Esophagus squamous epithelium (tissue), 5 donors: ENCODE results near the gene GADD45B. TPM values are rescaled to one million over a fixed set of nuclear protein-coding genes. Genes with fewer than 3 reads are reported as not detected.
A peak's percentile ranks its signal among the peaks of the same experiment; 100 is the strongest.

ENCODE experiments used
- DNase-seq: peaks from one replicate; lab custom pipeline; 2025; lab: John Stamatoyannopoulos, UW
- H3K27ac ChIP-seq, 4 donors: fragments of 200-600 bp; sonication (generic); one replicate each; pipeline ENCODE4 v1.5.1; 2016 to 2019; ENCODE audit warnings: mild to moderate bottlenecking in 1 of 4
- H3K27me3 ChIP-seq, 4 donors: fragments of 200-600 bp; sonication (generic); 1 replicate in 3 of 4; 2 replicates in 1 of 4; pipeline versions ENCODE4 v1.5.1 to v1.6.0; 2017 to 2021; ENCODE audit warnings: antibody characterized with exemption in 1 of 4
- H3K36me3 ChIP-seq, 3 donors: fragments of 200-600 bp; sonication (generic); one replicate each; pipeline ENCODE4 v1.5.1; 2016 to 2019
- H3K4me1 ChIP-seq, 3 donors: fragments of 200-600 bp; sonication (generic); one replicate each; pipeline ENCODE4 v1.5.1; 2017 to 2019
- H3K4me3 ChIP-seq, 4 donors: fragments of 200-600 bp; sonication (generic); 1 replicate in 3 of 4; 2 replicates in 1 of 4; pipeline ENCODE4 v1.5.1; 2016 to 2019; ENCODE audit warnings: mild to moderate bottlenecking in 2 of 4, moderate library complexity in 1 of 4
- H3K9me3 ChIP-seq, 3 donors: fragments of 200-600 bp; sonication (generic); one replicate each; pipeline ENCODE4 v1.5.1; 2016 to 2019
- CTCF ChIP-seq, 6 experiments: fragments of 450-650 bp in 4 of 6; fragments of 200-600 bp in 2 of 6; sonication (generic) in 2 of 6; IDR thresholded peaks; one replicate each; pipeline ENCODE4 v1.5.1; 2016 to 2019; ENCODE audit warnings: antibody characterized with exemption in 6 of 6, mild to moderate bottlenecking in 4 of 6, moderate library complexity in 4 of 6
- POLR2A ChIP-seq, 4 donors: fragments of 450-650 bp; IDR thresholded peaks; one replicate each; pipeline ENCODE4 v1.6.1; 2017; ENCODE audit warnings: antibody characterized with exemption in 4 of 4, mild to moderate bottlenecking in 4 of 4, moderate library complexity in 3 of 4
- WGBS, 2 donors: methylation state at CpG; one replicate each; pipeline ENCODE4 v1.1.5; 2018; 5-methylcytosine and 5-hydroxymethylcytosine counted together
- intact Hi-C: fragments of 100-400 bp; cut with DNase I; formaldehyde crosslinking; loops from one replicate; pipeline ENCODE4 v1.15.0; 2022
- total RNA-seq, 4 donors: library from RNA; depleted of rRNA; stranded (reverse); fragments of >200 nt; gene quantifications; one replicate each; pipeline ENCODE4 v1.1.0, GENCODE V29; 2016
- donor health status: DM: yes; HTN: yes; CAD: no.

Gene GADD45B
- total RNA-seq, 4 donors from 2014 or later: 21.6 to 40.1 (median 28.7) TPM

- intact Hi-C loops: no loop called here
- no peak for DNase-seq
- WGBS, 2 donors: 6 to 14% methylated on average over 10 to 12 of the region's 12 CpGs
- Histone ChIP-seq H3K27ac (peak overlapping the region; percentile 41 to 77 (median 50)), H3K4me3 (peak overlapping the region in 1 of 4 donors; percentile 34), H3K9me3 (no peaks in the 10 kb centered on the region), H3K36me3 (no peaks in the 10 kb centered on the region), H3K4me1 (peaks cover 6 to 52% (median 18%) of the 10 kb centered on the region in 3 donors), H3K27me3 (peaks cover 0 to 5% (median 0%) of the 10 kb centered on the region in 4 donors)
- TF ChIP-seq CTCF (IDR thresholded peaks at IDR 0.05) (no peak), POLR2A (IDR thresholded peaks at IDR 0.05) (no peak)
Observed at GRCh38 chr19:2507109-2507508, 31.2 kb downstream of the GADD45B start.

GRCh38 chr19:2509096-2509495, 33.2 kb downstream of the GADD45B start:
- Histone ChIP-seq H3K27me3 (peaks cover 0 to 2% (median 0%) of the 10 kb centered on the region in 4 donors), H3K36me3 (no peaks in the 10 kb centered on the region), H3K9me3 (no peaks in the 10 kb centered on the region), H3K4me1 (peaks cover 19 to 56% (median 20%) of the 10 kb centered on the region in 3 donors), H3K27ac (no peak overlapping the region), H3K4me3 (no peak overlapping the region)
- no peak for TF ChIP-seq CTCF (IDR thresholded peaks at IDR 0.05)
- TF ChIP-seq POLR2A (IDR thresholded peaks at IDR 0.05): no peak
- intact Hi-C loops: no loop called here
- no peak for DNase-seq
- 86 to 89% methylated on average over 8 of the region's 8 CpGs for WGBS, 2 donors

- peaks cover 19 to 53% (median 20%) of the 10 kb centered on the region in 3 donors for H3K4me1 ChIP-seq
- no peak for DNase-seq
- no peaks in the 10 kb centered on the region for H3K27me3 ChIP-seq
- no peaks in the 10 kb centered on the region for H3K36me3 ChIP-seq
- H3K4me3 ChIP-seq: no peak overlapping the region
- H3K27ac ChIP-seq: no peak overlapping the region
- 58 to 71% methylated on average over 2 to 6 of the region's 22 CpGs for WGBS, 2 donors
- H3K9me3 ChIP-seq: no peaks in the 10 kb centered on the region
- no peak for TF ChIP-seq CTCF (IDR thresholded peaks at IDR 0.05)
- TF ChIP-seq POLR2A (IDR thresholded peaks at IDR 0.05): no peak
- intact Hi-C loops: no loop called here
Observed at GRCh38 chr19:2511570-2511969, 35.6 kb downstream of the GADD45B start.

GRCh38 chr19:2511991-2512390, 36.1 kb downstream of the GADD45B start:
- Histone ChIP-seq H3K4me3 (no peak overlapping the region), H3K27ac (no peak overlapping the region), H3K4me1 (peaks cover 14 to 48% (median 17%) of the 10 kb centered on the region in 3 donors), H3K27me3 (no peaks in the 10 kb centered on the region), H3K36me3 (no peaks in the 10 kb centered on the region), H3K9me3 (no peaks in the 10 kb centered on the region)
- intact Hi-C loops: no loop called here
- WGBS, 2 donors: 53 to 54% methylated on average over 3 to 6 of the region's 21 CpGs
- TF ChIP-seq CTCF (IDR thresholded peaks at IDR 0.05): no peak
- no peak for TF ChIP-seq POLR2A (IDR thresholded peaks at IDR 0.05)
- DNase-seq: no peak

GRCh38 chr19:2512523-2513431, 36.9 kb downstream of the GADD45B start:
- Histone ChIP-seq H3K36me3 (no peaks in the 10 kb centered on the region), H3K9me3 (no peaks in the 10 kb centered on the region), H3K27ac (no peak overlapping the region), H3K27me3 (no peaks in the 10 kb centered on the region), H3K4me3 (peak overlapping the region in 1 of 4 donors; percentile 12), H3K4me1 (peaks cover 10 to 41% (median 14%) of the 10 kb centered on the region in 3 donors)
- intact Hi-C loops: no loop called here
- WGBS, 2 donors: 27 to 57% methylated on average over 3 to 13 of the region's 41 CpGs
- TF ChIP-seq CTCF (IDR thresholded peaks at IDR 0.05): no peak
- no peak for TF ChIP-seq POLR2A (IDR thresholded peaks at IDR 0.05)
- no peak for DNase-seq
